ENCODE data around the gene COL23A1.
"Not testable (repeated sequence)": the region's sequence is repeated elsewhere in the genome, so short reads cannot be mapped to it uniquely, and the experiment has no call there.

Gene COL23A1

GRCh38 chr5:178505639-178506407 is 84.4 kb downstream of the COL23A1 start:
- no peak for DNase-seq (ENCODE audit: low spot score)

GRCh38 chr5:178504340-178504960 is 85.7 kb downstream of the COL23A1 start:
- DNase-seq (ENCODE audit: low spot score) = no peak

GRCh38 chr5:178502401-178503100 is 87.6 kb downstream of the COL23A1 start:
- DNase-seq (ENCODE audit: low spot score) = no peak

GRCh38 chr5:178499352-178499751 is 90.8 kb downstream of the COL23A1 start:
- no peak for DNase-seq (ENCODE audit: low spot score)

GRCh38 chr5:178496642-178497041 is 93.6 kb downstream of the COL23A1 start:
- no peak for DNase-seq (ENCODE audit: low spot score)

- DNase-seq (ENCODE audit: low spot score) = no peak
Observed at GRCh38 chr5:178496214-178496613, 94.0 kb downstream of the COL23A1 start.

- no peak for DNase-seq (ENCODE audit: low spot score)
Observed at GRCh38 chr5:178495706-178496105, 94.5 kb downstream of the COL23A1 start.

GRCh38 chr5:178492278-178492677 is 97.9 kb downstream of the COL23A1 start:
- DNase-seq (ENCODE audit: low spot score) = no peak

- no peak for DNase-seq (ENCODE audit: low spot score)
Observed at GRCh38 chr5:178490935-178491652, 99.1 kb downstream of the COL23A1 start.

- no peak for DNase-seq (ENCODE audit: low spot score)
Observed at GRCh38 chr5:178489271-178489976, 100.8 kb downstream of the COL23A1 start.

- DNase-seq (ENCODE audit: low spot score) = no peak
Observed at GRCh38 chr5:178488696-178489095, 101.5 kb downstream of the COL23A1 start.

- DNase-seq (ENCODE audit: low spot score) = no peak
Observed at GRCh38 chr5:178487911-178488600, 102.1 kb downstream of the COL23A1 start.

- not testable (repeated sequence) for DNase-seq (ENCODE audit: low spot score)
Observed at GRCh38 chr5:178486878-178487512, 103.2 kb downstream of the COL23A1 start.

- DNase-seq (ENCODE audit: low spot score) = no peak
Observed at GRCh38 chr5:178486239-178486641, 104.0 kb downstream of the COL23A1 start.

GRCh38 chr5:178483620-178484019 is 106.6 kb downstream of the COL23A1 start:
- no peak for DNase-seq (ENCODE audit: low spot score)

GRCh38 chr5:178479261-178479660 is 110.9 kb downstream of the COL23A1 start:
- DNase-seq (ENCODE audit: low spot score) = no peak

GRCh38 chr5:178478370-178478769 is 111.8 kb downstream of the COL23A1 start:
- no peak for DNase-seq (ENCODE audit: low spot score)

- DNase-seq (ENCODE audit: low spot score) = no peak
Observed at GRCh38 chr5:178477802-178478201, 112.4 kb downstream of the COL23A1 start.

GRCh38 chr5:178476972-178477754 is 113.0 kb downstream of the COL23A1 start:
- DNase-seq (ENCODE audit: low spot score) = no peak

GRCh38 chr5:178476531-178476930 is 113.7 kb downstream of the COL23A1 start:
- no peak for DNase-seq (ENCODE audit: low spot score)
